ENCODE results near the gene SGPP2. TPM values are rescaled to one million over a fixed set of nuclear protein-coding genes. Genes with fewer than 3 reads are reported as not detected.

SGPP2 gene
- total RNA-seq, 2 experiments from 2014 or later = not detected

DNA sequence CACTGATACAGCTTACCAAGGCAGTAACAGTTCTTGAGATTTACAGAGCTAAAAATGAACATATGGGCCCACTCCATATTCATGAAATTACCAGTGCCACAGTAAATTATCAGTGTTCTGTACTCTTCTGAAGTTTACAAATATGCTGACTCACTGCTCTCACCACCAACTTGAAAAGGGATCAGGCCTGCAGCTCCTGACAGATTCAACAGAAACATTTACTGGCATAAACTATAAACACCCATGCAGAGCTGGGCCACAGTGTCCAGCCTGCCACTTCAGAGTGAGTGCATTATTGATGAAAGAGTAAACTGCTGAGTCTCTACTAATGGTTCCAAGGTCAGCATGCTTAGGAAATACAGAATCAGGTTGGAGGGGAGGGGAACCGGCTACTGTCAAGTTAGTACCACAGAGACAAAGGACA is 148.4 kb downstream of the SGPP2 start:
- Histone ChIP-seq H3K4me3 (ENCODE audit: low read depth, low read length, poor library complexity, severe bottlenecking) (no peak overlapping the region), H3K4me2 (ENCODE audit: low read length) (no peak overlapping the region), H3K27ac (ENCODE audit: low read depth, low read length, poor library complexity, severe bottlenecking) (no peak overlapping the region), H3K9me3 (ENCODE audit: low read length) (no peaks in the 10 kb centered on the region), H3K9me2 (ENCODE audit: insufficient read depth, low read length) (no peaks in the 10 kb centered on the region), H3K79me2 (ENCODE audit: insufficient read depth, low read depth, low read length) (no peaks in the 10 kb centered on the region; the same call in 1 of the 2 replicates), H4K20me1 (ENCODE audit: insufficient read depth, low read length) (no peaks in the 10 kb centered on the region; the same call in 1 of the 2 replicates), H2AFZ (ENCODE audit: low read length) (no peak overlapping the region), H3K4me1 (ENCODE audit: insufficient read depth, low read length, poor library complexity, severe bottlenecking) (no peaks in the 10 kb centered on the region), H3K36me3 (ENCODE audit: insufficient read depth, low read length) (peaks cover 89% of the 10 kb centered on the region)
- BruUV-seq (replicated peaks) = no TSS peak
- no peak for TF ChIP-seq EZH2phosphoT487 (IDR thresholded peaks at IDR 0.05; ENCODE audit: borderline replicate concordance, low read depth, low read length)
- TF ChIP-seq, protein P1, sequence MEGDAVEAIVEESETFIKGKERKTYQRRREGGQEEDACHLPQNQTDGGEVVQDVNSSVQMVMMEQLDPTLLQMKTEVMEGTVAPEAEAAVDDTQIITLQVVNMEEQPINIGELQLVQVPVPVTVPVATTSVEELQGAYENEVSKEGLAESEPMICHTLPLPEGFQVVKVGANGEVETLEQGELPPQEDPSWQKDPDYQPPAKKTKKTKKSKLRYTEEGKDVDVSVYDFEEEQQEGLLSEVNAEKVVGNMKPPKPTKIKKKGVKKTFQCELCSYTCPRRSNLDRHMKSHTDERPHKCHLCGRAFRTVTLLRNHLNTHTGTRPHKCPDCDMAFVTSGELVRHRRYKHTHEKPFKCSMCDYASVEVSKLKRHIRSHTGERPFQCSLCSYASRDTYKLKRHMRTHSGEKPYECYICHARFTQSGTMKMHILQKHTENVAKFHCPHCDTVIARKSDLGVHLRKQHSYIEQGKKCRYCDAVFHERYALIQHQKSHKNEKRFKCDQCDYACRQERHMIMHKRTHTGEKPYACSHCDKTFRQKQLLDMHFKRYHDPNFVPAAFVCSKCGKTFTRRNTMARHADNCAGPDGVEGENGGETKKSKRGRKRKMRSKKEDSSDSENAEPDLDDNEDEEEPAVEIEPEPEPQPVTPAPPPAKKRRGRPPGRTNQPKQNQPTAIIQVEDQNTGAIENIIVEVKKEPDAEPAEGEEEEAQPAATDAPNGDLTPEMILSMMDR (conservative IDR thresholded peaks at IDR 0.05; ENCODE audit: low read length) = no peak
- POLR2A ChIA-PET = interaction anchor here (0.6 kb wide), 1 partner anchor 142 kb away, joined by 6 read pairs; no protein-coding TSS in a partner anchor
- intact Hi-C loops (cut with micrococcal nuclease; ENCODE audit: unreplicated experiment) = no loop called here
- CTCF ChIA-PET (ENCODE audit: unreplicated experiment) = no interaction called here
- DNase-seq (ENCODE audit: low spot score) = no peak

DNA sequence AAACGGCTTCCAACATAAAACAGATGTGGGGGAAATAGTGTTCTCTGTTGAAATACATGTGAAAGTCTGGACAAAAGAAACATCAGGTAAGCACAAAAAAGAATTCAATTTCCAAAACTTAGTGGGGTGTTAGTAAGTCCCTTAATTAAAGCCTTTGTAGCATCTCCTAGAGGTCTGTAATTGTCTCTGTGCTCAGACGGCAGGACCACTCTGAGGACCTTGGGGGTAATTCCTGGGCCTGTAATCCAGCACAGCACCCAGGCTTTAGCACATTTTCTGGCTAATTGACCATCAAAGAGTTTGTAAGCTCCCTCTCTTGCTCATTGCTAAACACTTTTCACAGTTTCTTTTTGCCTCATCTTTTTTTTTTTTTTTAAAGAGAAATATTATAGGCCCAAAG is 151.3 kb downstream of the SGPP2 start:
- no TSS peak for BruUV-seq (replicated peaks)
- ChIA-PET CTCF (ENCODE audit: unreplicated experiment) (no interaction called here), POLR2A (no interaction called here)
- DNase-seq (ENCODE audit: low spot score) = no peak
- H3K36me3 ChIP-seq (ENCODE audit: insufficient read depth, low read length) = peaks cover 78% of the 10 kb centered on the region
- H3K9me3 ChIP-seq (ENCODE audit: low read length) = no peaks in the 10 kb centered on the region
- H3K4me2 ChIP-seq (ENCODE audit: low read length) = no peak overlapping the region
- no peaks in the 10 kb centered on the region for H3K9me2 ChIP-seq (ENCODE audit: insufficient read depth, low read length)
- H3K4me3 ChIP-seq (ENCODE audit: low read depth, low read length, poor library complexity, severe bottlenecking) = no peak overlapping the region
- TF ChIP-seq, protein P1 (conservative IDR thresholded peaks at IDR 0.05; ENCODE audit: low read length) = no peak
- TF ChIP-seq EZH2phosphoT487 (IDR thresholded peaks at IDR 0.05; ENCODE audit: borderline replicate concordance, low read depth, low read length) = no peak
- no peaks in the 10 kb centered on the region for H4K20me1 ChIP-seq (ENCODE audit: insufficient read depth, low read length)
- H3K4me1 ChIP-seq (ENCODE audit: insufficient read depth, low read length, poor library complexity, severe bottlenecking) = peaks cover 6% of the 10 kb centered on the region
- intact Hi-C loops (cut with micrococcal nuclease; ENCODE audit: unreplicated experiment) = no loop called here
- no peak overlapping the region for H3K27ac ChIP-seq (ENCODE audit: low read depth, low read length, poor library complexity, severe bottlenecking)
- H2AFZ ChIP-seq (ENCODE audit: low read length) = no peak overlapping the region
- no peaks in the 10 kb centered on the region; the same call in 1 of the 2 replicates for H3K79me2 ChIP-seq (ENCODE audit: insufficient read depth, low read depth, low read length)

DNA sequence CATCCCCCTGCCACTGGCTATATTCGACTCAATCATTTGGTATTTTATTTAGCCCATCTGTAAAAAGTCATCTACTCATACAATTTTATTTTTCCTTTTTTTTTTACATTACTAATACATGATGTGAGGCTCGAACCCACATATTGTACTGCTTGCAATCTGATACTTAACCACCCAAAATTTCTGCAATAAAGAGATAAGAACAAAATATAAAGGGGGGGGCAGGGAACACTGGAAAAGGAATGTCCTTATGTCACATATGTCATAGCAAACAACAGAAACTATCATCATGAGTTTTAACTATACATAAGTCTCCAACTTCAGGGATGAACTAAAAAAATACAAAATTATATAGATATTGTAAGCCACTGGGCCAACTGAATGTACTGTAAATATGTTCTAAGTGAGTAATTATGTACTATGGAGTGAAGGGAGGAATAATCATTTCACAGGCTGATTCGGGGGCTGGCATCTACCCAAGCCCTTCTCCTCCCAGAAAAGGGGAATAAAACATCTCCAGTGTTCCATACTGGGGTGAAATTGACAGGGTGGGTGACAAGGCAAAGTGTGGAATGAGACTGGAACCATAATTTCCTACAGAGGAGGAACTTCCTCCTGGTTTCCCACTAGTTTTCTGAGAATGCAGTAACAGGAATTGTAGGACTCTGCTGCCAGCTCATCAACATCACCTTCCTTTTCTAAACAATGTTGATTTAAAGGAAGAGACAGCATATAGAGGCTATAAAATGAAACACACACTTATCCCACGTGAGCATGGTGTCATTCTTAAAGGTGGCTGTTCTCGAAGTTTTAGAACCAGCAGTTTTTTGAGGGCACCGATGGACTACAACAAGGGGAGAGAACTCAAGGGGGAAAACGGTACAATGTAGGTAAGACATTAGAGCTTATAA is 152.1 kb downstream of the SGPP2 start:
- Histone ChIP-seq H3K9me2 (ENCODE audit: insufficient read depth, low read length) (no peaks in the 10 kb centered on the region), H3K4me1 (ENCODE audit: insufficient read depth, low read length, poor library complexity, severe bottlenecking) (peaks cover 14% of the 10 kb centered on the region), H3K4me2 (ENCODE audit: low read length) (no peak overlapping the region), H3K36me3 (ENCODE audit: insufficient read depth, low read length) (peaks cover 78% of the 10 kb centered on the region), H3K9me3 (ENCODE audit: low read length) (no peaks in the 10 kb centered on the region), H3K27ac (ENCODE audit: low read depth, low read length, poor library complexity, severe bottlenecking) (no peak overlapping the region), H4K20me1 (ENCODE audit: insufficient read depth, low read length) (no peaks in the 10 kb centered on the region), H3K4me3 (ENCODE audit: low read depth, low read length, poor library complexity, severe bottlenecking) (no peak overlapping the region), H2AFZ (ENCODE audit: low read length) (no peak overlapping the region), H3K79me2 (ENCODE audit: insufficient read depth, low read depth, low read length) (peaks cover 4% of the 10 kb centered on the region; the same call in 1 of the 2 replicates)
- no peak for DNase-seq (ENCODE audit: low spot score)
- BruUV-seq (replicated peaks) = no TSS peak
- POLR2A ChIA-PET = no interaction called here
- intact Hi-C loops (cut with micrococcal nuclease; ENCODE audit: unreplicated experiment) = loop anchor here (1.0 kb wide), 1 partner anchor 40 kb away; no protein-coding TSS in a partner anchor
- no peak for TF ChIP-seq EZH2phosphoT487 (IDR thresholded peaks at IDR 0.05; ENCODE audit: borderline replicate concordance, low read depth, low read length)
- TF ChIP-seq, protein P1 (conservative IDR thresholded peaks at IDR 0.05; ENCODE audit: low read length) = no peak
- CTCF ChIA-PET (ENCODE audit: unreplicated experiment) = no interaction called here
